ENCODE measurements around the gene SHOC2. TPM values are rescaled to one million over a fixed set of nuclear protein-coding genes. Genes with fewer than 3 reads are reported as not detected.
A peak's percentile ranks its signal among the peaks of the same experiment; 100 is the strongest.
"Not testable (repeated sequence)": the region's sequence is repeated elsewhere in the genome, so short reads cannot be mapped to it uniquely, and the experiment has no call there.

Gene SHOC2
- total RNA-seq, 3 donors from 2014 or later, result 68.5 to 90.7 (median 72.3) TPM

DNA sequence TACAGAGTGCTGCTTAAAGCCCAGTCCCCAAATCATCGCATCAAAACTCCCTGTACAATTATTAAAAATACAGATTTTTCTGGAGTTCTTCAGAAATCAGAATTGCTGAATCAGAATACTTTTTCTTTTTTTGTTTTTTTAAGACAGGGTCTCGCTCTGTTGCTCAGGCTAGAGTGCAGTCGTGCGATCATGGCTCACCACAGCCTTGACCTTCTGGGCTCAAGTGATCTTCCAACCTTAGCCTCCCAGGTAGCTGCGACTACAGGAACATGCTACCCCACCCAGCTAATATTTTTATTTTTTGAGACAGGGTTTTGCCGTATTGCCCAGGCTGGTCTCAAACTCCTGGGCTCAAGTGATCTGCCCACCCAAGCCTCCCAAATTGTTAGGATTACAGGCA, 4.4 kb upstream of the SHOC2 start:
- Histone ChIP-seq H3K36me3 (ENCODE audit: low read depth) (peaks cover 7% of the 10 kb centered on the region), H3K4me3 (no peak overlapping the region), H3K9me3 (no peaks in the 10 kb centered on the region), H3K4me1 (ENCODE audit: low read depth) (peaks cover 6% of the 10 kb centered on the region)
- DNase-seq (no peak), ATAC-seq (no peak)
- TF ChIP-seq, protein P1, sequence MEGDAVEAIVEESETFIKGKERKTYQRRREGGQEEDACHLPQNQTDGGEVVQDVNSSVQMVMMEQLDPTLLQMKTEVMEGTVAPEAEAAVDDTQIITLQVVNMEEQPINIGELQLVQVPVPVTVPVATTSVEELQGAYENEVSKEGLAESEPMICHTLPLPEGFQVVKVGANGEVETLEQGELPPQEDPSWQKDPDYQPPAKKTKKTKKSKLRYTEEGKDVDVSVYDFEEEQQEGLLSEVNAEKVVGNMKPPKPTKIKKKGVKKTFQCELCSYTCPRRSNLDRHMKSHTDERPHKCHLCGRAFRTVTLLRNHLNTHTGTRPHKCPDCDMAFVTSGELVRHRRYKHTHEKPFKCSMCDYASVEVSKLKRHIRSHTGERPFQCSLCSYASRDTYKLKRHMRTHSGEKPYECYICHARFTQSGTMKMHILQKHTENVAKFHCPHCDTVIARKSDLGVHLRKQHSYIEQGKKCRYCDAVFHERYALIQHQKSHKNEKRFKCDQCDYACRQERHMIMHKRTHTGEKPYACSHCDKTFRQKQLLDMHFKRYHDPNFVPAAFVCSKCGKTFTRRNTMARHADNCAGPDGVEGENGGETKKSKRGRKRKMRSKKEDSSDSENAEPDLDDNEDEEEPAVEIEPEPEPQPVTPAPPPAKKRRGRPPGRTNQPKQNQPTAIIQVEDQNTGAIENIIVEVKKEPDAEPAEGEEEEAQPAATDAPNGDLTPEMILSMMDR (IDR thresholded peaks at IDR 0.05), result no peak
- intact Hi-C loops (cut with DNase I, micrococcal nuclease), result no loop called here

GRCh38 chr10:110915600-110915999, 3.8 kb upstream of the SHOC2 start:
- DNase-seq; H3K36me3 ChIP-seq (ENCODE audit: low read depth); intact Hi-C loops (cut with DNase I, micrococcal nuclease): not testable (repeated sequence)

DNA sequence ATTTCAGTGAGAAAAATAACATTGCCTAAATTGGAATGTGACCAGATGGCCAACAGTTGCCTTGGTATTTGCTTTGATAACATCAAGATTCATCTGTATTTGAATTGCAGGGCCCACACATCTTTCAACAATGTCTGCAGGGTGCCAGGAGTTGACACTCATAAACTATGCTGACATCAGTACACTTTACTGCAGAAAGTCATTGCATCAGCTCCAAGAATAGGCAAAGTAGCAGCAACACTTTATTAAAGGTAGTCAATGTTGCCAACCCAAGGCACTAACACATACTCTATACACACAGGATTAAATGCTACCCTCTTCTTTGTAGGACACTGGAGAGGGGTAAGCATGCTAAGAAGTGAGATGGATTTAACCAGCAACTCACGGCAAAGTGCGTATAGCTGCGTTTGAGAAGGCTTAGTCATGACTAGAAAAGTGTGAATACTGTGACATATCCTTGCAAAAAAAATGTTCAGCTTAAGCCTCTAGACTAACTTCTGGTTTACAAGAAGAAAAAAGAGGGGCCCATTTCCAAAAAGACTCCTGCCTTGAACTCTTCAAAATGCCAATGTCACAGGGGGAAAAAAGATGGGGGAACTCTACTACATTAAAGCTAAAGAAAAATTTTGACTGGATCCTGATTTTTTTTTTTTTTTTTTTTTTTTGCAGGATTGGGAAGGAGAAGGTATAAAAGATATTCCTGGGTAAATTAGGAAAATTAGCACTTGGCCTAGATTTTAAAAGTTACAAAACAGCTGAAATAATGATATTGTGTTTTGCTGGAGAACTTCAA, 2.7 kb upstream of the SHOC2 start:
- no peak overlapping the region for H3K4me3 ChIP-seq
- peaks cover 7% of the 10 kb centered on the region for H3K36me3 ChIP-seq (ENCODE audit: low read depth)
- TF ChIP-seq, protein P1 (IDR thresholded peaks at IDR 0.05), result no peak
- intact Hi-C loops (cut with DNase I, micrococcal nuclease), result no loop called here
- H3K4me1 ChIP-seq (ENCODE audit: low read depth), result peaks cover 10% of the 10 kb centered on the region
- DNase-seq (no peak), ATAC-seq (no peak)
- H3K9me3 ChIP-seq, result no peaks in the 10 kb centered on the region

More at GRCh38 chr10:110915600-110915999, 3.8 kb upstream of the SHOC2 start:
- H3K4me3 ChIP-seq; ATAC-seq; H3K4me1 ChIP-seq (ENCODE audit: low read depth); H3K9me3 ChIP-seq: not testable (repeated sequence)

GRCh38 chr10:110918269-110918642, 1.1 kb upstream of the SHOC2 start:
- no peak for ATAC-seq
- Histone ChIP-seq H3K36me3 (ENCODE audit: low read depth) (peaks cover 7% of the 10 kb centered on the region), H3K9me3 (no peaks in the 10 kb centered on the region), H3K4me1 (ENCODE audit: low read depth) (peaks cover 17% of the 10 kb centered on the region), H3K4me3 (peak overlapping the region; percentile 55)
- DNase-seq, result peak; percentile 97 to 98 (median 97)
- TF ChIP-seq, protein P1 (IDR thresholded peaks at IDR 0.05), result no peak
- intact Hi-C loops (cut with DNase I, micrococcal nuclease), result no loop called here

DNA sequence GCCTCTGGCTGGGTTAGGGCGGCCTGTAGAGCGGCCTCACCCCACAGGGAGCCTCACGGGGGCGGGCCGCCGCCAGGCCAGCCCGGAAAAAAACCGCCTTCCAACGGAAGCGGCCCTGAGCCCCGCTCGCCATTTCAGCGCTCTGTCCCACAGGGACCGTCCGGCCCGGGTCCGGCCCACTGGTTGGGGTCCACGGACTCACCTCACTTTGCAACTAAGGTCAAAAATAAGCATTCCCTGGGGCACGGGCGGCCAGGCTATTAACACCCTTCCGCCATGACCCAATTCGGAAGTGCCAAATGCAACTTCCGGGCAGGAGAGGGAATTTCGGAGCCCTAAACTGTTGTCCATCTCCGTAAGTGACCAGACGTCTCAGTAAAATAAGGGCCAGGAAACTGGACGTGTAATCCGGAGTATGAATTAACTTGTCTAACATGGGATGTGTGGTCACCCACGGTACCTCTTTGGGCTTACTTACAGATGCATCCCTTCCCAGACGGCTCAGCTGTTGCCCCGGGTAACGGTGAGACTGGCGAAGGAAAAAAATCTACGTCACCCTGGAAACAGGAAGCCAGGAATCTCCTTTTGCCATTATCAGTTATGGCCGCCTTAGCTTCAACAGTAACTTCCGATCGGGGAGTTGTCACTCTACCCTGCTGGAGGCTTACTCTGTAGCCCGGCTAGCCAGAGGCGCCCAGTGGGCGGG, 608 bp upstream of the SHOC2 start, which contains the start of gene BBIP1:
Gene BBIP1 (minus strand): TSS at position 538 of the 706 bp plus-strand sequence. CDS start 1,023 bp downstream, outside the sequence.
- Histone ChIP-seq H3K36me3 (ENCODE audit: low read depth) (peaks cover 7% of the 10 kb centered on the region), H3K9me3 (no peaks in the 10 kb centered on the region), H3K4me3 (peak within 1 kb of the TSS; percentile 70), H3K4me1 (ENCODE audit: low read depth) (peaks cover 22% of the 10 kb centered on the region)
- peak; percentile 90 for ATAC-seq
- TF ChIP-seq, protein P1 (IDR thresholded peaks at IDR 0.05), result no peak
- DNase-seq, result peak in 1 of 3 donors; percentile 98
- intact Hi-C loops (cut with DNase I, micrococcal nuclease), result no loop called here
